GM12878 (cell line): ENCODE data around the gene SRPK2.

Source experiments
- EZH2 ChIP-seq: IDR thresholded peaks from 2 replicates; pipeline ENCODE4 v1.6.1; 2012; ENCODE audit warnings: low read depth, mild to moderate bottlenecking, control low read depth, inconsistent platforms, low read length, borderline replicate concordance; ENCODE audit not compliant: control insufficient read depth
- FOS ChIP-seq: IDR thresholded peaks from 3 replicates; pipeline ENCODE4 v1.6.1; 2011; ENCODE audit warnings: borderline replicate concordance; ENCODE audit not compliant: insufficient read length; ENCODE audit errors: extremely low read depth
- FOXK2 ChIP-seq: fragments of 450-650 bp; IDR thresholded peaks from 2 replicates; pipeline ENCODE4 v1.6.1; 2017; ENCODE audit warnings: mild to moderate bottlenecking, moderate library complexity
- MYC ChIP-seq: IDR thresholded peaks from 2 replicates; pipeline ENCODE4 v1.6.1; 2011; ENCODE audit warnings: mild to moderate bottlenecking, low read length, moderate library complexity, inconsistent platforms; ENCODE audit not compliant: insufficient read depth, insufficient replicate concordance, insufficient read length, severe bottlenecking
- POLR2A ChIP-seq: IDR thresholded peaks from 2 replicates; pipeline ENCODE4 v1.6.1; 2011; ENCODE audit warnings: low read depth, mild to moderate bottlenecking, low read length
- POU2F2 ChIP-seq: IDR thresholded peaks from 3 replicates; pipeline ENCODE4 v1.6.1; 2011; ENCODE audit warnings: low read depth, mild to moderate bottlenecking, low read length, borderline replicate concordance
- RFX5 ChIP-seq: IDR thresholded peaks from 2 replicates; pipeline ENCODE4 v1.6.1; 2011; ENCODE audit warnings: low read depth, low read length, improper control_type of control experiment
- ZNF207 ChIP-seq: fragments of 450-650 bp; IDR thresholded peaks from 2 replicates; pipeline ENCODE4 v1.6.1; 2014; ENCODE audit warnings: antibody characterized with exemption, mild to moderate bottlenecking, borderline replicate concordance
- TF ChIP-seq, protein P1 (sequence below): fragments of 450-650 bp; IDR thresholded peaks from 2 replicates; pipeline ENCODE4 v1.6.1; 2017; ENCODE audit warnings: antibody characterized with exemption, mild to moderate bottlenecking, moderate library complexity
- TF ChIP-seq, protein P2 (sequence below): fragments of 450-650 bp; IDR thresholded peaks from 2 replicates; pipeline ENCODE4 v1.6.1; 2016; ENCODE audit warnings: mild to moderate bottlenecking
- TF ChIP-seq, protein P3 (sequence below), 3 experiments: IDR thresholded peaks in 2 of 3; conservative IDR thresholded peaks in 1 of 3; 2 replicates each; pipeline ENCODE4 v1.5.1; 2011; ENCODE audit warnings: low read depth in 3 of 3, low read length in 3 of 3, mild to moderate bottlenecking in 3 of 3, control low read depth in 2 of 3, moderate library complexity in 2 of 3, inconsistent platforms in 1 of 3, mixed read lengths in 1 of 3; ENCODE audit not compliant: control insufficient read depth in 2 of 3, insufficient read depth in 1 of 3; ENCODE audit errors: extremely low read depth in 1 of 3
- TF ChIP-seq, protein P4 (sequence below): fragments of 450-650 bp; IDR thresholded peaks from 2 replicates; pipeline ENCODE4 v1.6.1; 2014; ENCODE audit warnings: mild to moderate bottlenecking

DNA sequence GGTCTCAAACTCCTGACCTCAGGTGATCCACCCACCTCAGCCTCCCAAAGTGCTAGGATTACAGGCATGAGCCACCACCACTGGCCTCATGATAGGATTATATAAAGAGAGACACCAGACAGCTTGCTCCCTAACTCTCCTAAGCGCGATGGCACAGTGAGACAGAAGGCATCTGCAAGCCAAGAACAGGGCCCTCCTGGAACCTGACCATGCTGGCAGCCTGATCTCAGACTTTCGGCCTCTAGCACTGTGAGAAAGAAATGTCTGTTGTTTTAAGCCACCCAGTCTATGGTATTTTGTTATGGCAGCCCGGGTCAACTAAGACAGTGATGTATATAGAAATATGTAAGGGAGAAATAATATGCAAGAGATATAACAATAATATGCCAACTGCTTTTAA, 51.2 kb downstream of the SRPK2 start:
- TF ChIP-seq ZNF207 (no peak), POLR2A (no peak), RFX5 (no peak), FOXK2 (no peak), POU2F2 (no peak), FOS (no peak), EZH2 (no peak), MYC (no peak)
- TF ChIP-seq, protein P1, sequence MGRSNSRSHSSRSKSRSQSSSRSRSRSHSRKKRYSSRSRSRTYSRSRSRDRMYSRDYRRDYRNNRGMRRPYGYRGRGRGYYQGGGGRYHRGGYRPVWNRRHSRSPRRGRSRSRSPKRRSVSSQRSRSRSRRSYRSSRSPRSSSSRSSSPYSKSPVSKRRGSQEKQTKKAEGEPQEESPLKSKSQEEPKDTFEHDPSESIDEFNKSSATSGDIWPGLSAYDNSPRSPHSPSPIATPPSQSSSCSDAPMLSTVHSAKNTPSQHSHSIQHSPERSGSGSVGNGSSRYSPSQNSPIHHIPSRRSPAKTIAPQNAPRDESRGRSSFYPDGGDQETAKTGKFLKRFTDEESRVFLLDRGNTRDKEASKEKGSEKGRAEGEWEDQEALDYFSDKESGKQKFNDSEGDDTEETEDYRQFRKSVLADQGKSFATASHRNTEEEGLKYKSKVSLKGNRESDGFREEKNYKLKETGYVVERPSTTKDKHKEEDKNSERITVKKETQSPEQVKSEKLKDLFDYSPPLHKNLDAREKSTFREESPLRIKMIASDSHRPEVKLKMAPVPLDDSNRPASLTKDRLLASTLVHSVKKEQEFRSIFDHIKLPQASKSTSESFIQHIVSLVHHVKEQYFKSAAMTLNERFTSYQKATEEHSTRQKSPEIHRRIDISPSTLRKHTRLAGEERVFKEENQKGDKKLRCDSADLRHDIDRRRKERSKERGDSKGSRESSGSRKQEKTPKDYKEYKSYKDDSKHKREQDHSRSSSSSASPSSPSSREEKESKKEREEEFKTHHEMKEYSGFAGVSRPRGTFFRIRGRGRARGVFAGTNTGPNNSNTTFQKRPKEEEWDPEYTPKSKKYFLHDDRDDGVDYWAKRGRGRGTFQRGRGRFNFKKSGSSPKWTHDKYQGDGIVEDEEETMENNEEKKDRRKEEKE: no peak
- TF ChIP-seq, protein P2, sequence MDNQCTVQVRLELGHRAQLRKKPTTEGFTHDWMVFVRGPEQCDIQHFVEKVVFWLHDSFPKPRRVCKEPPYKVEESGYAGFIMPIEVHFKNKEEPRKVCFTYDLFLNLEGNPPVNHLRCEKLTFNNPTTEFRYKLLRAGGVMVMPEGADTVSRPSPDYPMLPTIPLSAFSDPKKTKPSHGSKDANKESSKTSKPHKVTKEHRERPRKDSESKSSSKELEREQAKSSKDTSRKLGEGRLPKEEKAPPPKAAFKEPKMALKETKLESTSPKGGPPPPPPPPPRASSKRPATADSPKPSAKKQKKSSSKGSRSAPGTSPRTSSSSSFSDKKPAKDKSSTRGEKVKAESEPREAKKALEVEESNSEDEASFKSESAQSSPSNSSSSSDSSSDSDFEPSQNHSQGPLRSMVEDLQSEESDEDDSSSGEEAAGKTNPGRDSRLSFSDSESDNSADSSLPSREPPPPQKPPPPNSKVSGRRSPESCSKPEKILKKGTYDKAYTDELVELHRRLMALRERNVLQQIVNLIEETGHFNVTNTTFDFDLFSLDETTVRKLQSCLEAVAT: no peak
- TF ChIP-seq, protein P3, sequence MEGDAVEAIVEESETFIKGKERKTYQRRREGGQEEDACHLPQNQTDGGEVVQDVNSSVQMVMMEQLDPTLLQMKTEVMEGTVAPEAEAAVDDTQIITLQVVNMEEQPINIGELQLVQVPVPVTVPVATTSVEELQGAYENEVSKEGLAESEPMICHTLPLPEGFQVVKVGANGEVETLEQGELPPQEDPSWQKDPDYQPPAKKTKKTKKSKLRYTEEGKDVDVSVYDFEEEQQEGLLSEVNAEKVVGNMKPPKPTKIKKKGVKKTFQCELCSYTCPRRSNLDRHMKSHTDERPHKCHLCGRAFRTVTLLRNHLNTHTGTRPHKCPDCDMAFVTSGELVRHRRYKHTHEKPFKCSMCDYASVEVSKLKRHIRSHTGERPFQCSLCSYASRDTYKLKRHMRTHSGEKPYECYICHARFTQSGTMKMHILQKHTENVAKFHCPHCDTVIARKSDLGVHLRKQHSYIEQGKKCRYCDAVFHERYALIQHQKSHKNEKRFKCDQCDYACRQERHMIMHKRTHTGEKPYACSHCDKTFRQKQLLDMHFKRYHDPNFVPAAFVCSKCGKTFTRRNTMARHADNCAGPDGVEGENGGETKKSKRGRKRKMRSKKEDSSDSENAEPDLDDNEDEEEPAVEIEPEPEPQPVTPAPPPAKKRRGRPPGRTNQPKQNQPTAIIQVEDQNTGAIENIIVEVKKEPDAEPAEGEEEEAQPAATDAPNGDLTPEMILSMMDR (IDR thresholded peaks at IDR 0.05 in 2 of 3, conservative IDR thresholded peaks at IDR 0.05 in 1 of 3; ENCODE audit: control insufficient read depth in 2 of 3, extremely low read depth in 1 of 3, insufficient read depth in 1 of 3, low read depth in 3 of 3, low read length in 3 of 3): no peak
- TF ChIP-seq, protein P4, sequence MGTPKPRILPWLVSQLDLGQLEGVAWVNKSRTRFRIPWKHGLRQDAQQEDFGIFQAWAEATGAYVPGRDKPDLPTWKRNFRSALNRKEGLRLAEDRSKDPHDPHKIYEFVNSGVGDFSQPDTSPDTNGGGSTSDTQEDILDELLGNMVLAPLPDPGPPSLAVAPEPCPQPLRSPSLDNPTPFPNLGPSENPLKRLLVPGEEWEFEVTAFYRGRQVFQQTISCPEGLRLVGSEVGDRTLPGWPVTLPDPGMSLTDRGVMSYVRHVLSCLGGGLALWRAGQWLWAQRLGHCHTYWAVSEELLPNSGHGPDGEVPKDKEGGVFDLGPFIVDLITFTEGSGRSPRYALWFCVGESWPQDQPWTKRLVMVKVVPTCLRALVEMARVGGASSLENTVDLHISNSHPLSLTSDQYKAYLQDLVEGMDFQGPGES: no peak
